Measurements from ENCODE around the gene AATK.

DNA sequence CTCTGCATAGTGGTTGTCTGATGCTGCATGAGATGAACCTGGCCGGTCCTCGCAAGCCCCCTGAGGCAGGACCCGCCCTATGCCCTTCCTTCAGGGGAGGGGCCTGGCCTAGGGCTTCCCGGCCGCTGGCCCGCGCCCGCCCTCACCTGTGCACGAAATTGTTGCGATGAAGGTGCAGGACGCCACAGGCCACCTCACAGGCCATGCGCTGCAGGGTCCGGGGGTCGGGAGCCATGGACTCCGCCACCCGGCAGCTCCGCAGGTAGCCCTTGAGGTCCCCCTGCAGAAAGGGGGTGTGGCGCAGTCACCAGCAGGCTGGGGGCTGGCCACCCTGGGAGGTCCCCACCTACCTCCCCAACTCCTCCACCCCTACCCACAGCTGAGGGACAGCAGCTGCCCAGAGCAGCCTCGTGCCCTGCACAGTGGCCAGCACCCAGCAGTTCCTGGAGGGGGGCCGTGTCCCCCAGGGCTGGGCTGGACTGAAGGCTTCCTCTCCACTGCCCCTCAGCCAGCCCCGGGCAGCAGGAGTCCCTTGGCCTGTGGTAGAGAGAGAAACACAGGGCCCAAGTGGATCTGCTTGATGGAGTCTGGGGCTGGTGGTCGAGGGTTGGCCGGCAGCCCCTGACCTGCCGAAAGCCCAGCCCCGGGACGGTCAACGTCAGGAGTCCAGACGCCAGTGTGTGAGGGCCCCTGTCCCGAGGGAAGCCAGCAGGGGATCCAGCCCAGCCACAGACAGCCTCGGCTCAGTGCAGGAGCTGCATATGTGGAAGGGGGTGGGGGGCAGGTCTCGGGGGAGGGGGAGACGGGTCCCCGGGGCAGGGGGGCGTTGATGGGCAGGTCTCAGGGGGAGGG is 39.5 kb downstream of the AATK start:
- TF ChIP-seq EP300 (IDR thresholded peaks at IDR 0.05), result no peak
- no peak for TF ChIP-seq CBX8 (IDR thresholded peaks at IDR 0.05)
- TF ChIP-seq, protein P1, sequence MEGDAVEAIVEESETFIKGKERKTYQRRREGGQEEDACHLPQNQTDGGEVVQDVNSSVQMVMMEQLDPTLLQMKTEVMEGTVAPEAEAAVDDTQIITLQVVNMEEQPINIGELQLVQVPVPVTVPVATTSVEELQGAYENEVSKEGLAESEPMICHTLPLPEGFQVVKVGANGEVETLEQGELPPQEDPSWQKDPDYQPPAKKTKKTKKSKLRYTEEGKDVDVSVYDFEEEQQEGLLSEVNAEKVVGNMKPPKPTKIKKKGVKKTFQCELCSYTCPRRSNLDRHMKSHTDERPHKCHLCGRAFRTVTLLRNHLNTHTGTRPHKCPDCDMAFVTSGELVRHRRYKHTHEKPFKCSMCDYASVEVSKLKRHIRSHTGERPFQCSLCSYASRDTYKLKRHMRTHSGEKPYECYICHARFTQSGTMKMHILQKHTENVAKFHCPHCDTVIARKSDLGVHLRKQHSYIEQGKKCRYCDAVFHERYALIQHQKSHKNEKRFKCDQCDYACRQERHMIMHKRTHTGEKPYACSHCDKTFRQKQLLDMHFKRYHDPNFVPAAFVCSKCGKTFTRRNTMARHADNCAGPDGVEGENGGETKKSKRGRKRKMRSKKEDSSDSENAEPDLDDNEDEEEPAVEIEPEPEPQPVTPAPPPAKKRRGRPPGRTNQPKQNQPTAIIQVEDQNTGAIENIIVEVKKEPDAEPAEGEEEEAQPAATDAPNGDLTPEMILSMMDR (IDR thresholded peaks at IDR 0.05), result no peak
- TF ChIP-seq BHLHE40 (IDR thresholded peaks at IDR 0.05; ENCODE audit: low read depth, low read length), result no peak
- no peak for TF ChIP-seq PBX3 (IDR thresholded peaks at IDR 0.05)
- TF ChIP-seq, protein P2, sequence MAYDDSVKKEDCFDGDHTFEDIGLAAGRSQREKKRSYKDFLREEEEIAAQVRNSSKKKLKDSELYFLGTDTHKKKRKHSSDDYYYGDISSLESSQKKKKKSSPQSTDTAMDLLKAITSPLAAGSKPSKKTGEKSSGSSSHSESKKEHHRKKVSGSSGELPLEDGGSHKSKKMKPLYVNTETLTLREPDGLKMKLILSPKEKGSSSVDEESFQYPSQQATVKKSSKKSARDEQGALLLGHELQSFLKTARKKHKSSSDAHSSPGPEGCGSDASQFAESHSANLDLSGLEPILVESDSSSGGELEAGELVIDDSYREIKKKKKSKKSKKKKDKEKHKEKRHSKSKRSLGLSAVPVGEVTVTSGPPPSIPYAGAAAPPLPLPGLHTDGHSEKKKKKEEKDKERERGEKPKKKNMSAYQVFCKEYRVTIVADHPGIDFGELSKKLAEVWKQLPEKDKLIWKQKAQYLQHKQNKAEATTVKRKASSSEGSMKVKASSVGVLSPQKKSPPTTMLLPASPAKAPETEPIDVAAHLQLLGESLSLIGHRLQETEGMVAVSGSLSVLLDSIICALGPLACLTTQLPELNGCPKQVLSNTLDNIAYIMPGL (CRISPR knock-in tag; IDR thresholded peaks at IDR 0.05; ENCODE audit: borderline replicate concordance), result no peak
- TF ChIP-seq RFX5 (IDR thresholded peaks at IDR 0.05), result no peak
- no peak for TF ChIP-seq ZFP36 (IDR thresholded peaks at IDR 0.05; ENCODE audit: borderline replicate concordance, partially characterized antibody)
- no peak for TF ChIP-seq RCOR1 (IDR thresholded peaks at IDR 0.05; ENCODE audit: low read depth, low read length)

Measured in A549 (cell line).